Measurements from ENCODE around the gene UBE2D2.

Gene UBE2D2

GRCh38 chr5:139676951-139677735, 116.0 kb downstream of the UBE2D2 start:
- no peak for DNase-seq (ENCODE audit: low read depth)
